AG09319 (cell line): ENCODE results near the gene EYS.

ENCODE experiments used
- DNase-seq: peaks from one replicate; pipeline ENCODE4 v3.0.0-alpha.2; 2010; ENCODE audit warnings: low read depth; ENCODE audit errors: extremely low read depth
- CTCF ChIP-seq: IDR thresholded peaks from 2 replicates; pipeline ENCODE4 v1.5.1; 2011; ENCODE audit warnings: low read depth, mild to moderate bottlenecking, inconsistent platforms, low read length, moderate library complexity

The EYS gene

GRCh38 chr6:65667916-65668656 is 38.9 kb downstream of the EYS start:
- TF ChIP-seq CTCF: no peak
- no peak for DNase-seq

GRCh38 chr6:65650086-65650485 is 56.9 kb downstream of the EYS start:
- no peak for DNase-seq
- no peak for TF ChIP-seq CTCF

- TF ChIP-seq CTCF: no peak
- DNase-seq: no peak
These were observed 57.6 kb downstream of the EYS start for GRCh38 chr6:65649392-65649791.

GRCh38 chr6:65646544-65646943 is 60.5 kb downstream of the EYS start:
- TF ChIP-seq CTCF: no peak

GRCh38 chr6:65642776-65643175 is 64.2 kb downstream of the EYS start:
- no peak for TF ChIP-seq CTCF
- no peak for DNase-seq

More at GRCh38 chr6:65646544-65646943, 60.5 kb downstream of the EYS start:
- no peak for DNase-seq

- DNase-seq: no peak
These were observed 68.8 kb downstream of the EYS start for GRCh38 chr6:65638047-65638831.

More at GRCh38 chr6:65638047-65638831, 68.8 kb downstream of the EYS start:
- no peak for TF ChIP-seq CTCF
